Ishikawa (cell line): Measurements from ENCODE around the gene GRAMD2A.

Experiments used
- CEBPB ChIP-seq: IDR thresholded peaks from 2 replicates; pipeline ENCODE4 v1.6.1; 2012
- CREB1 ChIP-seq: IDR thresholded peaks from 2 replicates; pipeline ENCODE4 v1.6.1; 2012; ENCODE audit warnings: low read depth
- EP300 ChIP-seq: IDR thresholded peaks from 2 replicates; pipeline ENCODE4 v1.6.1; 2012; ENCODE audit warnings: borderline replicate concordance
- FOXM1 ChIP-seq: IDR thresholded peaks from 2 replicates; pipeline ENCODE4 v1.6.1; 2012; ENCODE audit warnings: low read depth, borderline replicate concordance
- MAX ChIP-seq: IDR thresholded peaks from 2 replicates; pipeline ENCODE4 v1.6.1; 2012
- NFIC ChIP-seq: IDR thresholded peaks from 2 replicates; pipeline ENCODE4 v1.6.1; 2012
- REST ChIP-seq: IDR thresholded peaks from 2 replicates; pipeline ENCODE4 v1.6.1; 2012; ENCODE audit warnings: low read depth, mild to moderate bottlenecking
- TAF1 ChIP-seq: IDR thresholded peaks from 2 replicates; pipeline ENCODE4 v1.6.1; 2012; ENCODE audit warnings: low read depth, mild to moderate bottlenecking
- TCF12 ChIP-seq: IDR thresholded peaks from 2 replicates; pipeline ENCODE4 v1.6.1; 2012; ENCODE audit warnings: low read depth
- USF1 ChIP-seq: IDR thresholded peaks from 2 replicates; pipeline ENCODE4 v1.6.1; 2012
- YY1 ChIP-seq: IDR thresholded peaks from 2 replicates; pipeline ENCODE4 v1.6.1; 2012; ENCODE audit warnings: low read depth
- ZBTB7A ChIP-seq: IDR thresholded peaks from 2 replicates; pipeline ENCODE4 v1.6.1; 2012; ENCODE audit warnings: low read depth

GRCh38 chr15:72202302-72202701, 4.7 kb upstream of the GRAMD2A start:
- no peak for TF ChIP-seq EP300
- no peak for TF ChIP-seq YY1
- TF ChIP-seq FOXM1 = no peak
- TF ChIP-seq MAX = no peak
- TF ChIP-seq REST = no peak
- TF ChIP-seq TAF1 = no peak
- no peak for TF ChIP-seq ZBTB7A
- no peak for TF ChIP-seq CREB1
- TF ChIP-seq CEBPB = no peak
- TF ChIP-seq NFIC = no peak
- no peak for TF ChIP-seq TCF12
- TF ChIP-seq USF1 = no peak
